GM12878 (cell line): ENCODE data around the gene MAPK8IP1.

Experiments
- CEBPB ChIP-seq, 2 experiments: fragments of 150-350 bp in 1 of 2; IDR thresholded peaks; 2 replicates each; pipeline ENCODE4 v1.6.1; 2012 to 2014; ENCODE audit warnings: low read depth in 2 of 2, low read length in 2 of 2, borderline replicate concordance in 1 of 2, inconsistent platforms in 1 of 2
- CTCF ChIP-seq, 3 experiments: IDR thresholded peaks in 2 of 3; conservative IDR thresholded peaks in 1 of 3; 2 replicates each; pipeline ENCODE4 v1.5.1; 2011; ENCODE audit warnings: low read depth in 3 of 3, low read length in 3 of 3, mild to moderate bottlenecking in 3 of 3, control low read depth in 2 of 3, moderate library complexity in 2 of 3, inconsistent platforms in 1 of 3, mixed read lengths in 1 of 3; ENCODE audit not compliant: control insufficient read depth in 2 of 3, insufficient read depth in 1 of 3; ENCODE audit errors: extremely low read depth in 1 of 3
- POLR2A ChIP-seq: IDR thresholded peaks from 2 replicates; pipeline ENCODE4 v1.6.1; 2011; ENCODE audit warnings: low read depth, mild to moderate bottlenecking, low read length
- PRDM15 ChIP-seq: fragments of 450-650 bp; formaldehyde crosslinking; IDR thresholded peaks from 2 replicates; pipeline ENCODE4 v1.4.0; 2020; ENCODE audit warnings: mild to moderate bottlenecking, moderate library complexity
- SIX5 ChIP-seq: IDR thresholded peaks from 2 replicates; pipeline ENCODE4 v1.6.1; 2011; ENCODE audit warnings: mild to moderate bottlenecking, low read depth, low read length, moderate library complexity; ENCODE audit not compliant: severe bottlenecking
- SP1 ChIP-seq: IDR thresholded peaks from one replicate; pipeline ENCODE4 v1.6.1; 2011; ENCODE audit warnings: low read depth, low read length
- STAT3 ChIP-seq: IDR thresholded peaks from 2 replicates; pipeline ENCODE4 v1.6.1; 2011; ENCODE audit warnings: low read depth, low read length, improper control_type of control experiment
- ZNF384 ChIP-seq: IDR thresholded peaks from 2 replicates; pipeline ENCODE4 v1.6.1; 2012; ENCODE audit warnings: low read depth, mild to moderate bottlenecking, low read length, improper control_type of control experiment, borderline replicate concordance
- TF ChIP-seq, protein P1 (sequence below): fragments of 450-650 bp; IDR thresholded peaks from 2 replicates; pipeline ENCODE4 v1.6.1; 2017; ENCODE audit warnings: antibody characterized with exemption, mild to moderate bottlenecking, moderate library complexity

DNA sequence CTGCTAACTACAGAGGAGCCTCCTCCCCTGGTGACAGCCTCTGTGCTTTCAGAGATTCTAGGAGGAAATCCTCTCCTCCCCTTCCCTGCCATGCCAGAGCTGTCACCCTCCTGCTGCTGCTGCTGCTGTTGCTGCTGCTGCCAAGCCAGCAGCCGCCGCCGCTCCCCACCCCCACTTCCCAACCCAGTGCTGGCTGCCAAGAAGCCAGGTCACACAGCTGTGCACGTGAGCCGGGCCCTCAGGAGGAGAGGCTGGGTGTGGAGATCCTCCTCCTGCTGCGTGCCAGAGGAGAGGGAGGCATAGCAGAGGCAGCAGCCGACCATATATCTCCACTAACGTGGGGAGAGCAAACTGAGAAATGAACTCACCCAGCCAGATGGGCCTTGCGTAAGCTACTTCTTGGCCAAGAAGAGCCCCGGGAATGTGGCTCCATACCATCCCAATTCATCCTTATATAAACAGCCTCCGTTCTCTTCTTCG, 25.8 kb upstream of the MAPK8IP1 start:
- TF ChIP-seq, protein P1, sequence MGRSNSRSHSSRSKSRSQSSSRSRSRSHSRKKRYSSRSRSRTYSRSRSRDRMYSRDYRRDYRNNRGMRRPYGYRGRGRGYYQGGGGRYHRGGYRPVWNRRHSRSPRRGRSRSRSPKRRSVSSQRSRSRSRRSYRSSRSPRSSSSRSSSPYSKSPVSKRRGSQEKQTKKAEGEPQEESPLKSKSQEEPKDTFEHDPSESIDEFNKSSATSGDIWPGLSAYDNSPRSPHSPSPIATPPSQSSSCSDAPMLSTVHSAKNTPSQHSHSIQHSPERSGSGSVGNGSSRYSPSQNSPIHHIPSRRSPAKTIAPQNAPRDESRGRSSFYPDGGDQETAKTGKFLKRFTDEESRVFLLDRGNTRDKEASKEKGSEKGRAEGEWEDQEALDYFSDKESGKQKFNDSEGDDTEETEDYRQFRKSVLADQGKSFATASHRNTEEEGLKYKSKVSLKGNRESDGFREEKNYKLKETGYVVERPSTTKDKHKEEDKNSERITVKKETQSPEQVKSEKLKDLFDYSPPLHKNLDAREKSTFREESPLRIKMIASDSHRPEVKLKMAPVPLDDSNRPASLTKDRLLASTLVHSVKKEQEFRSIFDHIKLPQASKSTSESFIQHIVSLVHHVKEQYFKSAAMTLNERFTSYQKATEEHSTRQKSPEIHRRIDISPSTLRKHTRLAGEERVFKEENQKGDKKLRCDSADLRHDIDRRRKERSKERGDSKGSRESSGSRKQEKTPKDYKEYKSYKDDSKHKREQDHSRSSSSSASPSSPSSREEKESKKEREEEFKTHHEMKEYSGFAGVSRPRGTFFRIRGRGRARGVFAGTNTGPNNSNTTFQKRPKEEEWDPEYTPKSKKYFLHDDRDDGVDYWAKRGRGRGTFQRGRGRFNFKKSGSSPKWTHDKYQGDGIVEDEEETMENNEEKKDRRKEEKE = no peak
- TF ChIP-seq CEBPB (IDR thresholded peaks at IDR 0.05; ENCODE audit: borderline replicate concordance in 1 of 2, low read depth in 2 of 2, low read length in 2 of 2) (no peak), CTCF (IDR thresholded peaks at IDR 0.05 in 2 of 3, conservative IDR thresholded peaks at IDR 0.05 in 1 of 3; ENCODE audit: control insufficient read depth in 2 of 3, extremely low read depth in 1 of 3, insufficient read depth in 1 of 3, low read depth in 3 of 3, low read length in 3 of 3) (no peak), ZNF384 (no peak), SP1 (no peak), POLR2A (no peak), STAT3 (no peak), SIX5 (no peak), PRDM15 (no peak)
